Stimulated activated CD4-positive, alpha-beta T cell treated with anti-CD3 and anti-CD28 coated beads, Interleukin-4, amount 100 ng/mL, for 4 hours (primary cell): Measurements from ENCODE around the gene CTNNBL1.

ENCODE experiments used
- DNase-seq, 2 experiments: peaks; one replicate each; pipeline ENCODE4 v3.0.0-alpha.2; 2020

Gene CTNNBL1

DNA sequence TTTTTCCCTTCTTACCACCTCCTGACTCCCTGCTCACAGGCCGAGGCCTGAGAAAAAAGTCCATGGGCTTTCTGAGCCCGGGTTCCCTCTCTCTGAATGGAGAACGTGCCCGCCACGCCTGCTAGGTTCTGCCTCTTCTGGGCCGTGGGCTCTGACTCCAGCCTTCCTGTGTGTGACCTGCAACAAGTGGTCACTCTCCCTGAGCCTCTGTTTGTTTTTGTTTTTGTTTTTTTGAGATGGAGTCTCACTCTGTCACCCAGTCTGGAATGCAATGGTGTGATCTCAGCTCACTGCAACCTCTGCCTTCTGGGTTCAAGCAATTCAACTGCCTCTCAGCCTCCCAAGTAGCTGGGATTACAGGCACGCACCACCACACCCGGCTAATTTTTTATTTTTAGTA lies 191.2 kb downstream of the CTNNBL1 start:
- no peak for DNase-seq

DNA sequence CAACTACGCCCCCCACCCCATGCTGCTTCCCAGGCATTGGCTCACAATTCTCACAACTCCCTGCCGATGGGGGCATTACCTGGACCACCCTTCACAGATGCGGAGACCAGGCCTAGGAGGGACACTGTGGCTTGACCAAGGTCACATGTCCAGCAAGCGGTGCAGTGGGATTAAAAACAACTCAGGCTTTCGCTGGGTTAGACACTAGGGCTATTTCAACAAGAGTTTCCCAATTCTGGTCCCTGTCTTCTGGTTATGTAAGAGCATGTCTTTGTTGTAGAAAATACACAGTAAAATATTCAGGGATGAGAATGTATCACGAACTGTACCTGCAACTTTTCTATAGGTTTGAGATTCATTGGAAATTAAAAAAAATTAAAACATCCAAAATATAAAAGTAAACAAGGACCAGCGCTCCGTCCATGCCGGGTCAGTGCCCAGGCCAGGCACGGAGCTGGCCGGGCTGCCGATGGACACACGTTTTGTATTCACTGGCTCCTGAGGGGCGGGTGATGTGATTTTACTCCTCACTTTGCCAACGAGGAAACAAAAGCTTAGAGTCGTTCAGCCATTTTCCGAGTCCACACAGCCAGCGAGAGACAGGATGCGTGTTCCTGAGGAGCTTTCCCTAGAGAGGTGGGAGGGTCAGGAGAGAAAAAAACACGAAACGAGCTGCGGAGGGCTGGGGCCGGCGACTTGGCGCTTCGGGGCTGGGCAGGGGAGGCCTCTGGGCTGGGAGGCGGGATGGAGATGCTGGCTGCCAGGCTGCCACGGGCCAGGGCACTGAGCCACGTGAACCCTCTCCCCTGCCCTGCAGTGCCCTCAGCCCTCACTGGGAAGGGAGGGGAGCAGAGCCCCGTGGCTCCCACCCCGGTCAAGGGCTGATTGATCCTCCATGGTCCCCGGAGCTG lies 192.0 kb downstream of the CTNNBL1 start:
- DNase-seq = no peak

DNA sequence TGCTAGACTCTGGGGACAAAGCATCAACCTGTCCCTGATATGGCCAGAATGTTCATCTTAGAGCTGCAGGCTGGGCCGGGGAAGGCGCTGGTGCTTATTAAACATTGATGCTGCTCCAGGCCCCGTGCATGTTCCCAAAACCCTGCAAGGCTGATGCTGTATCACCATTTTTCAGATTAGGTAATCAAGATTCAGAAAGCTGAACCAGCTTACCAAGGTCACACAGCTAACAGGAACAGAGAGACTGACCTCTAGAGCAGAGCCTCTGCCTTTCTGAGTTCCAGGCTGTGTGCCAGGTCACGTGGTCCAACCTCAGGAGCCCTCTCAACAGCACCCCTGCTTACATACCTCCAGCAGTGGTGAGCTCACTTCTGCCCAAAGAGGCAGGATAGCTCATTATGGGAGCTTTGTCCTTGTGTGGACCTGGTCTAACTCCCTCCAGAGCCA lies 193.0 kb downstream of the CTNNBL1 start:
- no peak for DNase-seq

DNA sequence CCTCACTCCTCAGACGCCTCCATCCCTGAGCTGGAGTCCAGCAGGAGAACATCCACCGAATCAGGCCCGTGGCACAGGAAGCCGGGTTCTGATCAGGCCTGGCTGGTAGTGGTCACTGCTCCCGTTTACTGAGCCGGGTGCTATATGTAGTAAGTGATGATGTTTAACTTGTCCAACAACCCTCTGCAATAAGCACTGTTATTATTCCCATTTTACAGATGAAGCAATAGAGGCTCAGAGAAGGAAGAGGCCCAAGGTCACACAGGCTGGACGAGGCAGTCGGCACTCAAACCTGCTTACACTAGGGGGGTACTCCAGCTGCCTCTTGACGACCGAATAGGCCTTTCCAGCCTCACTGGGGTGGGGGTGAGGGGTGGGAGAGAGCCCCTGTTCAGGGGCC lies 194.8 kb downstream of the CTNNBL1 start:
- DNase-seq = no peak

DNA sequence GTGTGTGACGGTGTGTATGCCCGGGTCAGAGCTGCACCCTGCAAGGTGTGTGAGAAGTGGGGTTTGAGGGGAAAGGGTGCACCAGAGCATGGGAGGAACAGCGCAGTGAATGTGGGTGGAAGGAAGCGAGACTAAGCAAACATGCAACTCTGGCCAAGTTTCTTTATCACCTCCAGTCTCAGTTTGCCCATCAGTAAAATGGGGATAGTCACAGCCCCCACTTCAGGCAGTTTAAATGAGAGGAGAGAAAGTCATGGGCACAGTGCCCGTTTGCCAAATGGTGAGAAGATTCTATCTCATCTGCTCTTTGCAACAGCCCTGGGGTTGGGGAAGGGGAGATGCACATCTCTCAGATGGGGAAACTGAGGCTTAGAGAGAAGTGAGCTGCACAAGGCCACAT lies 196.3 kb downstream of the CTNNBL1 start:
- no peak for DNase-seq

DNA sequence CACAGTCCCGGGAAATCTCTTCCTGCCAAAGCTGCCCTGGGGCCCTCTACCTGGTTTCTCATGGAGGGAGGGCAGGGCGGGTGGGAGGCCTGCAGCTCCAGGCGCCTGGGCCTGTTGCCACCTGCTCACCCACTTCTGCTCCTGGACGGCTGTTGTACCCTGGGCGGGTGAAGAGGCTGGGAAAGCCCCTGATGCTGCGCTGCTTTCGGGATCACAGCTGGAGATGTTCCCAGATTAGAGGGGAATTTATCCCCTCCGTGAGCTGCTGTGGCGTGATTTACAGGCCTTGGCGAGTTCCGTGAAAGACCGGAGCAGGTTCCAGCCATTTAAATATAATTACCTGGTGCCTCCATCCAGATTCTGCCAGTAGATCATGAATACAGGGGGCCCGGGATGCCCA lies 196.8 kb downstream of the CTNNBL1 start:
- no peak for DNase-seq

DNA sequence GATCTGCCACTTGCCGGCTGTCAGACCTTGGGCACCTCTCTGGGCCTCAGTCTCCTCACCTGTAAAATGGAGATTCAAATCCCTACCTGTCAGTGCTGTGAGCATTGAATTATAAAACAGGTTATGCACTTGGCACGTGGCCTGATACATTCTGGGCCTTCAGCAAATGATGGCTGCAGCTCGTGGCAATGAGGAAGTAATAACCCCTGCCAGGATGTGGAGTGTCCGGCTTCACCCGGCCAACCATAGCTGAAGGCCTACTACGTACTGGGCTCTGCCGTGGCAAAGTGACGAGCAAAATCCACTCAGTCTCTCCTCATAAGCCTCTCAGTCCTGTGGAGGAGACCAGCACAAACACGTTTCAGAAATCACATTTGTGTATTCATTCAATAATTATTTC lies 198.2 kb downstream of the CTNNBL1 start:
- no peak for DNase-seq

DNA sequence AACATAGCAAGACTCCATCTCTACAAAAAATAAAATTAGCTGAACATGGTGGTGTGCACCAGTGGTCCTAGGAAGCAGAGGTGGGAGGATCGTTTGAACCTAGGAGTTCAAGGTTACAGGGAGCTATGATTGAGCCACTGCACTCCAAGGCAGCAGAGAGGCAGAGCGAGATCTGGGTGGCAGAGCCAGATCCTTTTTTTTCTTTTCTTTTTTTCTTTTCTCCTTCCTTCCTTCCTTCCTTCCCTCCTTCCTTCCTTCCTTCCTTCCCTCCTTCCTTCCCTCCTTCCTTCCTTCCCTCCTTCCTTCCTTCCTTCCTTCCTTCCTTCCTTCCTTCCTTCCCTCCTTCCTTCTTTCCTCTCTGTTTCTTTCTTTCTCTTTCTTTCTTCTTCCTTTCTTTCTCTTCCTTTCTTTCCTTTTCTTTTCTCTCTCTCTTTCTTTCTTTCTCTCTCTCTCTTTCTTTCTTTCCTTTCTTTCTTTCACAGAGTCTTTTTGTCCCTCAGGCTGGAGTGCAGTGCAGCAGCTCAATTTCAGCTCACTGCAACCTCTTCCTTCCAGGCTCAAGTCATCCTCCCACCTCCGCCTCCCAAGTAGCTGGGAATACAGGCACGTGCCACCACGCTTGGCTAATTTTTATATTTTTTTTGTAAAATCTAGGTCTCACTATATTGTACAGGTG lies 199.9 kb downstream of the CTNNBL1 start:
- no peak for DNase-seq

DNA sequence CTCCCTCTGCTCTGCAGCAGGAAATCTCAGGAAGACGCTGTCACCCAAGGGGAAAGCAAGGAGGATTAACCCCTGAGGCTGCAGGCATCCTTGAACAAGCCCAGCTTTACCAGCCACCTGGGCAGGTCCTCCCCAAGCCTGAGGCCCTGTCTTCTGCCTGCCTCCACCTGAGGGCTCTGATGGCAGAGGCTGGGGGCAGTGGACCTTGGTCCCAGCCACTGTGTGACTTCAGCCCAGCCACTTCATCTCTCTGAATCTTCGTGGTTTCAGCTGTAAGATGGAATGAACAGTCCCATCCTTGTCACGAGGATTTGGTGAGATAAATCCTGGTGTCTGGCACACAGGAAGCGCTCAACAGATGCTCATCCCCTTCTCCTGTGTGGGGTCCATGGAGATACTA lies 200.6 kb downstream of the CTNNBL1 start:
- DNase-seq = no peak

DNA sequence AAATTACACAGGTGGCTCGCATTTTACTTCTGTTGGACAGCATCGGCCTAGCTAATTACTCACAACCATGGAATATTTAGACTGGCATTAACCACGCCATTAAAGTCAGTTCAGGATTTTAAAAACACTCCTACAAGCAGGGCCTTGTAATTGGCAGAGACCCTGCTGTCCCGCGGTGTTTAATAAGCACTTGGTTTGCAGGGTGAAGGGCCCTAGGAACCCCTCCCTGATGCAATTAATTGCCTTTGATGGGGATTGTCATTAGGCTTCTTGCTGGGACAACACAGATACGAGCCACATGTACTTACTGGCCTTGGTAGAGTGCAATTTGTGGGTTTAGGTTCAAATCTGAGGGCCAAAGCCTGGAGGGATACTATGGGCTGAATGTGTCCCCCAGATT lies 201.3 kb downstream of the CTNNBL1 start:
- no peak for DNase-seq

DNA sequence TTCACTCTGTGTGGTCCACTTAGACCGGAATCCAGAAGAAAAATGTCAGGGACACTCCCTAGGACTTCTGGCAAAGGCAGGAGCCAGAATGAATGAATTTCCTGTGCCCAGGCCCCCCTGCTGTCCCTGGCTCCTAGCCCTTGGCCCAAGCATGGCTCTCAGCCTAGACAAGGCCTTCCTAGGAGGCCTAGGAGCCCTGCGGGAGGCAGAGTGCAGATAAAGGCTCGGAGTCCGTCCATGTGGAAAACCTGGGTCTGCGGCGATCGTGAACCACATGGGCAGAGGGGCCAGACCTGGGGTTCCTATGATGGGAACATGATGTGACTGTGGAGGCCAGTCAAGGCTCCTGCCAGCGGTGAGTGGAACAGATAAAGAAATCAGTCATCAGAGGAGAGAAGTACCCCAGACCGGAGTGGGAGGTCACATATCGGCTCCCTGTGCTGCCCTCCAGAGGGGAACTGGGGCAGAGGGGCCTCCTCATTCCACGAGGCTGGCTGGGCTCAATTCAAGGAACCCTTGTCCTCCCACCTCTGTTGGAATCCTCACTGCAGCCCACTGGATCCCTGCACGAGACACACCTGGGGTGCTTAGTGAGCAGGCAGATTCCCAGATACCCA lies 203.2 kb downstream of the CTNNBL1 start:
- DNase-seq = no peak

DNA sequence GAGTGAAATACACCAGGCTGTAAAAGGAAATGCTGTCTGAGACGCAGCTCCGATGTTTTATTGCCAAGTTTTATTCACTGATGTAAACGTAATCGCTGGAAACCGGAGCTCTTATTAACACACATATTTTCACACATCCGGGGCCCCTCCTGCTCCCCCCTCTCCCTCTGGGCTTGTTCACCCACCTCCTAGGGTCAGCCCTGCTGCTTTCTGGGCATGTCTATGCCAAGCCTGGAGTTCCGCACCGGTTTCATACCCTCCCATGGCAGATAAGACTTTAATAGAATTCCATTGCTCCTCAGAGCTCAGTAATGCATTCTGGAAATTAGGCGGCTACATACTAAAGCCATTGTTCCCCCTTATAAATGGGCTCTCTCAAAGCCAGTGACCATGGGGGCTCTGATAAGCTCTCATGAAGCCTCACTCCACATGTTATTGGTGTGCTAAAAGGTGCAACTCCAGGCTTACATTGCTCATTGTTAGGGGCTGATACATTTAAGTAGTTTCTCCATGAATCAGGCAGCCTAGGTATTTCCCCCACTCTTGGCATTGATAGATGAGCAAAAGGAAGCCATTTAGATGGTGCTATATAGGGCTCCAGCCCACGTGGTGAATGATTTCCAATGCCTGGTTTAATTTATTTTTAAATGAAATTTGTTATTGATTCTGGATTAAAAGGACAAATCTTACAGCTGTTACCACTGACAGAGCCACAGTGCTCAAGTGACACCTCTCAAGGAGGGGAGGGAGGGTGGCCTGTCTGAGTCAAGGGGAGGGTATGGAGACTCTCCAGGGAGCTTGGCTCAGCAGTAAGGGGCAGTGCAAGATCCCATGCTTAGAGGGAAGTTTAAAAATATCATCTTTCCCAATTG lies 204.6 kb downstream of the CTNNBL1 start:
- no peak for DNase-seq

DNA sequence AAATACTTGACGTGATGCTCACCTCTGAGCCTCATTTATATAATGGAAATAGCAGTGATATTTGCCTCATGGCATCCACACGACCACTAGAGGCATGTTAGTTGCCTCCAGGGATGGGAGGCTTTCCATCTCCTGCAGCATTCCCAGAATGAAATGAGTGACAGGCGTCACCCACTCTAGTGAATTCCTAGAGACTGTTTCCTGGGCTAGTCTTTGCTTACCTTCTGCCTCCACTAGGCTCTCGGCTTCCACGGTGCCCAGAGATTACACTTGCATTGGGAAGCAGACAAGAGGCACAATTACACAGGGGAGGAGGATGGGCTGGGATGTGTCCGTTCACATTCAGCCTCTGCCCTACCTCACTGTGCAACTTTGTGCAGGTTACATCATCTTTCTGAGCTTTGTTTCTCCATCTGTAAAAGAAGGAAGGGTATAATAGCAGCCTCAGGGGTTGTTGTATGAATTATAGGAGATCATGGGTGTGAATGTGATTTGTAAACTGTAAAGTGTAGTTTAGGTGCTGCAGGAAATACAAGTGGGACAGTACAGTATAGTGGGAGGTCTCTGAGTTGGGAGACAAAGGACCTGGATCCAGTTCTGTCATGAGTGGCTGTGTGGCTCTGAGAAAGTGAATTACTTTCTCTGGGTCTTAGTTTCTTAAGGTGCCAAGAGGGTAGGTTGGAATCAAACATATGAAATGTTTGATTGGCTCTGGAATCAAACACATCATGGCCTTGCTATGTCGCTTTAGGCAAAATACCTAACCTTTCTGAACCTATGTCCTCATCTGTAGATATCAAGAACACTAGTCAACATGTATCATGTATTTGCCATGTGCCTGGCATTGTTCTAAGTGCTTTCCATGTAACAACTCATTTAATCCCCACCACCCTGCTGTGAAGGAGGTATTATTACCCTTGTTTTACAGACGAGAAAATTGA lies 205.5 kb downstream of the CTNNBL1 start:
- DNase-seq = no peak

DNA sequence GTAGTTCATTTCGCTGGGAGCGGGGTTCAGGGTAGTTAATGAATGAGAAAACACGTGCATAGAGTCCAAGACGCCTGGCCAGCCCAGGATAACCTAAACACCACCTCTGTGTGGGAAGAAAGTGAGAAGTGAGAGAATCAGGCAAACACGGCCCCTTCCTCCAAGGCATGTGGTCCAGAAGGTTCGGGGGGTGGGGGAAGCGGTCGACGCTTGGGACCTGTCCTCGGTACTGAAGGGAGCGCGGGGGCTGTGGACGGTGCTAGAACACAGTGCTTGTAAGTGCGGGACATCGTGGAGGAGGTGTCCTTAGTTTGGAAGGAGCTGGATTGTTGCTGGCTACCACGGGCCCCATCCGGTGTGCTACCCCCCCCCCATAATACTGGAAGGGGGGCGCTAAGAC lies 207.4 kb downstream of the CTNNBL1 start:
- no peak for DNase-seq

DNA sequence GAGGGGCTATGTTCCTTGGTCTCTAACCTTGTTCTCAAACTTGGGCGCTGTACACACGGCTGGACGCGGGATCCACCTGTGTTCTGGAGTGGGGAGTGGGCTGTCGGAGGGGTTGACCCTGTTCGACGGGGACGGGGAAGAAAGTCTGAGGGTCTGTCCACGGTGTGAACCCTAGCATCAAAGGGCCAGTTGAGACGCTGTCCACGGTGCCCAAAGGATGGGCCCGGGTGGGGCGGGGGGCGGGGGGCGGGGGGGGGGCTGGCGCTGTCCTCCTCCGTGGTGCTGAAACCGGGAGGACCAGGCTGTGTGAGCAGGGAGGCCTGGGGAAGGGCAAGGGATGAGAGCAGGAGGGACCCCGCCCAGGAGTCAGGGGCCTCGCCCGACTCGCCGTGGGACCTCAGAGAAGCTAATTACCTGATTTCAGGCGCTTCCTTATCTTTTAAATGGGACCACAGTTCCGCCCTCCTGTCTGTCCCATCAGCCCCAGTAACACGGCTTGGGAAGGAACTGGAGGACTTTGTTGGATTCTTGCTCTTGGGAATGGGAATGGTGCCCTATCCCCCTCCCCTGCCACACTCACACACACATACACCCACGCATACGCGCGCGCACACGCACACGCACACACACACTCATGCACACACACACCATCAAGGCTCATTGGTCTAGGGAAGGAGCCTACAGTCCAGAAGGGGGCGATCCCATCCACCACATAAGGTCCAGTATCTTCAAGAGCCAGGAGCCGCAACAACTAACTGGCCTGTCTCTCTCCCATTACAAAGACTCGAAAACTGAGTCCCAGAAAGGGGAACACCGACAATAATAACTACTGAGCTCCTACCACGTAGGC lies 208.0 kb downstream of the CTNNBL1 start:
- no peak for DNase-seq

DNA sequence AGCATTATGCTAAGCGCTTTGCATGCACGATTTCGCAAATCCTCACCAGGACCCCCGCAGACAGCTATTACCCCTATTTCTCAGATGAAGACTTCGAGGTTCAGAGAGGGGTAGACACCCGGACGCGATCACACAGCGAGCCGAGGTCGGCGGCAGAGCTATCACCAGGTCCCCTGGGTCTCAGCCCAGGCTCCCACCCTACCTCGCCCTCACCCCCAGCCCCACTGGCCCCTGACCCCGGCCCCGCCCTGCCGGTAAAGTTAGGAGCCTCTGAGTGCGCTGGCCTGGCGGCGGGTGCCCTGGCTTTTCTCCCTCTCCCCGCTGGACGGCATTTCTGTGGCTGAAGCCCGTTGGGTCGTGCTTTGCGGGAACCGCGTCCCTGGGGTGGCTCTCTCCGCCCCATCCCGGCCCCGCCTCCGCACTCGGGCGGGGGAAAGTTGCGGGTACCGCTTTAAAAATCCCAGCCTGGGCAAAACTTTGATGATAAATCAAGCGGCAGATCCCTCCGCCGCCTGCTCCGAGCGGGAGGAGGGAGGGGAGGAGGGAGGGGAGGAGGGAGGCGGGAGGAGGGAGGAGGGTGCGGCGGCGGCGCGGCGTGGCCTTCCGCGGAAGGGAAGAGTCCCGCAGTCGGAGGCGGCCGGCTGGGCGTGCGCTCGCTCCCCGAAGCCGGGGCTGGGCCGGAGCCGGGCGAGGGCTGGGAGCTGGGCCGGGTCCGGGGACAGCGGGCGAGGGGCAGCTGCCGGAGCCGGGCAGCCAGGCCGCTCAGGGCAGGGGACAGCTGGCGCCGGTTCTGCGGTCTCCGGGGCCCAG lies 208.9 kb downstream of the CTNNBL1 start, which contains the start of gene VSTM2L:
Gene VSTM2L (plus strand): TSS at position 624 of the 810 bp plus-strand sequence. CDS start 224 bp downstream, outside the sequence.
- DNase-seq = no peak

DNA sequence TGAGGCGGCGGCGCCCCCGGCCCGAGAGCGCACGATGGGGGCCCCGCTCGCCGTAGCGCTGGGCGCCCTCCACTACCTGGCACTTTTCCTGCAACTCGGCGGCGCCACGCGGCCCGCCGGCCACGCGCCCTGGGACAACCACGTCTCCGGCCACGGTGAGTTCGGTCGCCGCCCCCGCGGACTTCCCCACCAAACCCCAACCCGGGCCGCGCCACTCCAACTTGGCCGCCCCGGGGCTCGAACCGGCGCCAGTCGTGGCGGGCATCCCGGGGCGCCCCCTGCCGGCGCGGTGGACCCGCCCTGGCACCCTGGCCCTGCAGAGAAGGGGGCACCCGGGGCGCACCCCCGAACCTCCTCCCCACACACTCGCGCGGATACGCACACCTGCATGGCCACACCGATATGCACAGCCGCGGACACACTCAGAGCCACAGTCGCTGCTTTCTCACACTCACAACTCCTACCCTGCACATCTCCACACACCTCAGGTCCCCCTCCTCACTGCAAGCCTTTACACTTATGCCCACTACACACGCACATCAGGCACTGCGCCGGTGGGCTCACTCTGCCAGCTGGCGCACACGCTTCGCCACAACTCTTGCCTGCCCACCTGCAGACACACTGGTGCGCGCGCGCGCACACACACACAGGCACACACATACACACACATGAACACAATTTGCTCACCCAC lies 209.6 kb downstream of the CTNNBL1 start:
- DNase-seq = no peak

DNA sequence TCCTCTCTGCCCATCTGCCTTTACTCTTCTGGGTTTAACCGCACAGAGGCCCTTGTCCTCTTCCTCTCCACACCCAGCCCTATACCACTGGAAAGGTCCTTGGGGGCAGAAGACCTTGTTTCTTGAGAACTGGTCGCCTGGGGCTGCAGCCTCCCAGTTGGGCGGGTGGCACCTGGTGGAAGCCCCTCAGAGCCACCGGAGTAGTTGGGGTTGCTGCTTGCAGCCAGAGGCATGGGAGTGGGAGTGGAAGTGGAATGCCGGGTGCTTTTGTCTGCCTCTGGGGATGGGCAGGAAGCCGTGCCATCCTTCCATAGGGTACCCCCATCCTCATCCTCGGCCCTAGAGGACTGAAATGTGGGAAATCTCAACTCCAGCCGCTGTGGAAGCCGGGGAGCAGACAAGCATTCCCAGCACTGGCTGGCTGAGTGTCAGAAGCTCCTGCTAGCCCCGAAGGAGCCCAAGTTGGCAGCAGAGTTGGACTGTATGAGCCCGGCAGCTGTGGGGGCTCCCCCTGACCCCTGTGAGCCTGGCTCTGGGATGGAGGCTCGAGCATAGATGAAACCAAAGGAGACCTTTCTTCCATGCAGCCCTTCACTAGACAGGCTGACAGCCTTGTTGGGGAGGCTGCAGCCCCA lies 210.3 kb downstream of the CTNNBL1 start:
- DNase-seq = no peak
